Hepatocyte (in vitro differentiated cells): ENCODE data around the gene ZNF766. TPM values are rescaled to one million over a fixed set of nuclear protein-coding genes. Genes with fewer than 3 reads are reported as not detected.
"Not testable (repeated sequence)": the region's sequence is repeated elsewhere in the genome, so short reads cannot be mapped to it uniquely, and the experiment has no call there.

Source experiments
- DNase-seq: peaks from one replicate; pipeline ENCODE4 v3.0.0-alpha.2; 2016; ENCODE audit warnings: low spot score
- H2AFZ ChIP-seq: fragments of 200-600 bp; sonication (generic); 2 replicates; pipeline ENCODE4 v1.6.0; 2016; ENCODE audit warnings: antibody characterized with exemption, mild to moderate bottlenecking
- H3K27ac ChIP-seq: fragments of 200-600 bp; sonication (generic); 2 replicates; pipeline ENCODE4 v1.5.1; 2016; ENCODE audit warnings: mild to moderate bottlenecking
- H3K27me3 ChIP-seq: fragments of 200-600 bp; sonication (generic); 2 replicates; pipeline ENCODE4 v1.6.1; 2016
- H3K36me3 ChIP-seq: fragments of 200-600 bp; sonication (generic); replicated peaks from 2 replicates; pipeline ENCODE4 v1.5.1; 2016; ENCODE audit warnings: low read depth; ENCODE audit not compliant: insufficient read depth
- H3K4me1 ChIP-seq: fragments of 200-600 bp; sonication (generic); 2 replicates; pipeline ENCODE4 v1.5.1; 2016; ENCODE audit warnings: mild to moderate bottlenecking, moderate library complexity; ENCODE audit not compliant: insufficient read depth
- H3K4me2 ChIP-seq: fragments of 200-600 bp; sonication (generic); 2 replicates; pipeline ENCODE4 v1.6.0; 2016
- H3K4me3 ChIP-seq: fragments of 200-600 bp; sonication (generic); 2 replicates; pipeline ENCODE4 v1.5.1; 2016; ENCODE audit warnings: mild to moderate bottlenecking
- H3K79me2 ChIP-seq: fragments of 200-600 bp; sonication (generic); 2 replicates; pipeline ENCODE4 v1.6.0; 2017; ENCODE audit warnings: mild to moderate bottlenecking
- H3K9me2 ChIP-seq: fragments of 200-600 bp; sonication (generic); replicated peaks from 2 replicates; pipeline ENCODE4 v1.6.0; 2017; ENCODE audit warnings: mild to moderate bottlenecking; ENCODE audit not compliant: insufficient read depth
- H3K9me3 ChIP-seq: fragments of 200-600 bp; sonication (generic); 2 replicates; pipeline ENCODE4 v1.5.1; 2016; ENCODE audit warnings: low read depth, mild to moderate bottlenecking
- H4K20me1 ChIP-seq: fragments of 200-600 bp; sonication (generic); 2 replicates; pipeline ENCODE4 v1.6.0; 2016; ENCODE audit warnings: mild to moderate bottlenecking; ENCODE audit not compliant: insufficient read depth, poor library complexity, severe bottlenecking
- CTCF ChIP-seq: fragments of 200-600 bp; sonication (generic); IDR thresholded peaks from 2 replicates; pipeline ENCODE4 v1.5.1; 2016; ENCODE audit warnings: antibody characterized with exemption, mild to moderate bottlenecking; ENCODE audit not compliant: poor library complexity
- EZH2 ChIP-seq: fragments of 200-600 bp; sonication (generic); IDR thresholded peaks from 2 replicates; pipeline ENCODE4 v1.6.1; 2016; ENCODE audit warnings: antibody characterized with exemption, mild to moderate bottlenecking, borderline replicate concordance
- EZH2phosphoT487 ChIP-seq: fragments of 200-600 bp; sonication (generic); IDR thresholded peaks from one replicate; pipeline ENCODE4 v1.6.1; 2018; ENCODE audit warnings: antibody characterized with exemption, mild to moderate bottlenecking, low read depth, moderate library complexity; ENCODE audit not compliant: unreplicated experiment, severe bottlenecking
- WGBS: methylation state at CpG from one replicate; pipeline ENCODE4 v1.1.6; 2016; ENCODE audit warnings: low lambda C conversion rate; ENCODE audit errors: missing lambda C conversion rate; 5-methylcytosine and 5-hydroxymethylcytosine counted together
- polyA plus RNA-seq: library from polyadenylated mRNA; unstranded; fragments of >200 nt; fragmentation: Nextera tagmentation; extraction: Ambion mirVana; gene quantifications from 2 replicates; pipeline ENCODE4 v1.2.1, GENCODE V29; 2016
- total RNA-seq: library from RNA; depleted of rRNA; stranded (reverse); fragments of >200 nt; gene quantifications from 2 replicates; pipeline ENCODE4 v1.2.3, GENCODE V29; 2014

The ZNF766 gene
- total and polyA plus RNA-seq, 2 experiments from 2014 or later = 11.4 to 11.6 TPM

GRCh38 chr19:52291781-52292180 is 22.4 kb downstream of the ZNF766 start:
- Histone ChIP-seq H3K27me3 (no peaks in the 10 kb centered on the region), H3K4me1 (peaks cover 6% of the 10 kb centered on the region), H3K4me2 (no peak overlapping the region), H3K27ac (no peak overlapping the region), H4K20me1 (no peaks in the 10 kb centered on the region), H3K9me2 (no peaks in the 10 kb centered on the region), H2AFZ (no peak overlapping the region), H3K36me3 (peaks cover 9% of the 10 kb centered on the region), H3K9me3 (no peaks in the 10 kb centered on the region), H3K4me3 (no peak overlapping the region), H3K79me2 (no peaks in the 10 kb centered on the region)
- WGBS = 93% methylated on average over 3 of the region's 3 CpGs
- no peak for TF ChIP-seq CTCF
- TF ChIP-seq EZH2 = no peak
- no peak for TF ChIP-seq EZH2phosphoT487
- no peak for DNase-seq

- H3K4me3 ChIP-seq, H3K36me3 ChIP-seq, H3K27ac ChIP-seq, H4K20me1 ChIP-seq, H3K27me3 ChIP-seq, H3K4me1 ChIP-seq, H3K9me2 ChIP-seq, H3K4me2 ChIP-seq, H2AFZ ChIP-seq, DNase-seq, H3K79me2 ChIP-seq, H3K9me3 ChIP-seq: not testable (repeated sequence)
- 92% methylated on average over 6 of the region's 6 CpGs for WGBS
Measured at GRCh38 chr19:52292946-52293345, 23.6 kb downstream of the ZNF766 start.

DNA sequence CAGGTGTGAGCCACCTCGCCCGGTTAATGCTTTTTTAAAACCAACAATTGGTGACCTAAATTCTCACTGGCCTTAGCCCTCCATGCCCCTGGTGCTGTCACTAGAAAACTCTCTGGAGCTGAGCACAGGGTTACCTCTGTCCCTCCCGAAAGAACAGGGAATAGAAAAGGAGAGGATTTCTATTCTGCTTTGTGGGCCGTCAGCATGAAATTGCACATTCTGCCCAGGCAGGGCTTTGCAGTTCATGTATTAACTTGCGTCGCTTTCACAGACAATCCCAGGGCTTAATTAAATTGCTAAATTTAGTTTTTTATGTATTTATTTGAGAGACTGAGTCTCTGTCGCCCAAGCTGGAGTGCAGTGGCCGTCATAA is 27.0 kb downstream of the ZNF766 start:
- H3K36me3 ChIP-seq = peaks cover 7% of the 10 kb centered on the region
- peak overlapping the region; percentile 87 for H3K4me2 ChIP-seq
- no peaks in the 10 kb centered on the region for H4K20me1 ChIP-seq
- WGBS = 39% methylated on average over 8 of the region's 8 CpGs
- H3K27me3 ChIP-seq = no peaks in the 10 kb centered on the region
- peaks cover 17% of the 10 kb centered on the region for H3K9me3 ChIP-seq
- DNase-seq = no peak
- peaks cover 24% of the 10 kb centered on the region for H3K79me2 ChIP-seq
- peak overlapping the region; percentile 56 for H3K4me3 ChIP-seq
- H3K9me2 ChIP-seq = no peaks in the 10 kb centered on the region
- H3K27ac ChIP-seq = peak overlapping the region; percentile 75
- H2AFZ ChIP-seq = peak overlapping the region; percentile 75
- H3K4me1 ChIP-seq = peaks cover 13% of the 10 kb centered on the region
- TF ChIP-seq EZH2phosphoT487 = no peak
- no peak for TF ChIP-seq EZH2
- TF ChIP-seq CTCF = no peak

DNA sequence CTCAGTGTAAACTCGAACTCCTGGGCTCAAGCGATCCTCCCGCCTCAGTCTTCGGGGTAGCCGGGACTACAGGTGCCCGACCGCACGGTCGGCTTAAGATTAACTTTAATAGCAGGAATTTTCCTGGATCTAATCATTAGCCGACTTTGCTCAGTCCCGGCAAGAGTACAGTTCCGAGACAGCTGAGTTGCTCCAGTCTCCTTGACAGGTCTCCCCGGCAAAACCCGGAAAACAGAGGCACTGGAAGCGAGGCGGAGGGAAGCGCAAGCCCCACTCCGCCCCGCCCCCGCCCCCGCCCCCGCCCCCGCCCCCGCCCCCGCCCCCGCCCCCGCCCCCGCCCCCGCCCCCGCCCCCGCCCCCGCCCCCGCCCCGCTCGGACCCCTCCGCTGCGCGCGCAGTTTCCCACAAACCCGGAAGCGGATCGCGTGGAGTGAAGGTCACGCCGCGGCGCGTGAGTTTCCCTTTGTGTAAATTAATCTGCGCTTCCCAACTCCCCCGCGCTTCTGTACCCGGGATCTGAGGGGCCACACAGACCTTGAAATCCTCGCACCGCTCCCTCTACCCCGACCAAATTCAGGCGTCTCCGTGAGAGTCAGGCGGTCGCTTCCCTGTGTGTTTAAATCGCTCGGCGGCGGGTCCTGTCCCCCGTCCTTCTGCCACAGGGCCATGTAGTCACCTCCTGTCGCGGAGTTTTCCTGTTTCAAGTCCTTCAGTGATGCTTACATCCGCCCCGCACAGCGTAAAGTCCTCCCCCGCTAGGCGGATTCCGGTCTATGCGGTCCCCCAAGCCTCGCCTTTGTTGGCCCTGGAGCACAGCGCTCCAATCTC is 27.6 kb downstream of the ZNF766 start, which contains the start of gene ZNF480:
Gene ZNF480 (plus strand): TSS at position 397 of the 828 bp plus-strand sequence. CDS start 3,244 bp downstream, outside the sequence.
- Histone ChIP-seq H3K36me3 (peaks cover 11% of the 10 kb centered on the region), H3K4me1 (peaks cover 13% of the 10 kb centered on the region), H4K20me1 (no peaks in the 10 kb centered on the region), H3K4me3 (peak within 1 kb of the TSS; percentile 100), H3K4me2 (peak within 1 kb of the TSS; percentile 91), H3K27me3 (no peaks in the 10 kb centered on the region), H3K27ac (peak within 1 kb of the TSS; percentile 100), H3K9me2 (no peaks in the 10 kb centered on the region), H2AFZ (peak within 1 kb of the TSS; percentile 100), H3K9me3 (peaks cover 18% of the 10 kb centered on the region), H3K79me2 (peaks cover 24% of the 10 kb centered on the region)
- TF ChIP-seq EZH2 = no peak
- TF ChIP-seq CTCF = no peak
- TF ChIP-seq EZH2phosphoT487 = no peak
- WGBS = 1% methylated on average over 42 of the region's 75 CpGs
- DNase-seq = peak; percentile 91
